Thyroid gland (tissue), 4 donors: ENCODE results near the gene TAS2R40. TPM values are rescaled to one million over a fixed set of nuclear protein-coding genes. Genes with fewer than 3 reads are reported as not detected.

ENCODE experiments used
- DNase-seq, 2 donors: peaks; one replicate each; pipeline ENCODE4 v3.0.0-alpha.2; 2019
- H3K27ac ChIP-seq, 3 donors: fragments of 200-600 bp; sonication (generic); 1 replicate in 2 of 3; 2 replicates in 1 of 3; pipeline ENCODE4 v1.5.1; 2016 to 2019; ENCODE audit warnings: mild to moderate bottlenecking in 1 of 3, moderate library complexity in 1 of 3
- H3K27me3 ChIP-seq: fragments of 200-600 bp; sonication (generic); one replicate; pipeline ENCODE4 v1.5.1; 2019
- H3K36me3 ChIP-seq, 2 donors: fragments of 200-600 bp; sonication (generic); one replicate each; pipeline ENCODE4 v1.5.1; 2016 to 2019
- H3K4me1 ChIP-seq, 2 donors: fragments of 200-600 bp; sonication (generic); one replicate each; pipeline ENCODE4 v1.5.1; 2017 to 2019
- H3K4me3 ChIP-seq, 3 donors: fragments of 200-600 bp; sonication (generic); replicated peaks in 1 of 3; 1 replicate in 2 of 3; 2 replicates in 1 of 3; pipeline ENCODE4 v1.5.1; 2016; ENCODE audit warnings: mild to moderate bottlenecking in 1 of 3
- H3K9me3 ChIP-seq: fragments of 200-600 bp; sonication (generic); one replicate; pipeline ENCODE4 v1.5.1; 2017
- POLR2A ChIP-seq, 2 donors: fragments of 450-650 bp; IDR thresholded peaks; one replicate each; pipeline ENCODE4 v1.6.1; 2017; ENCODE audit warnings: antibody characterized with exemption in 2 of 2, mild to moderate bottlenecking in 2 of 2, moderate library complexity in 1 of 2
- WGBS, 2 donors: methylation state at CpG; one replicate each; pipeline ENCODE4 v1.1.5; 2017; 5-methylcytosine and 5-hydroxymethylcytosine counted together
- intact Hi-C: fragments of 100-400 bp; cut with DNase I; formaldehyde crosslinking; loops from one replicate; pipeline ENCODE4 v1.15.1; 2023
- total RNA-seq, 4 donors: library from RNA; depleted of rRNA; stranded (reverse); fragments of >200 nt; gene quantifications; one replicate each; pipeline ENCODE4 v1.2.3, GENCODE V29; 2016
- TF ChIP-seq, protein P1 (sequence below), 6 experiments: fragments of 200-600 bp in 3 of 6; fragments of 450-650 bp in 3 of 6; sonication (generic) in 3 of 6; IDR thresholded peaks; one replicate each; pipeline ENCODE4 v1.5.1; 2016 to 2019; ENCODE audit warnings: antibody characterized with exemption in 6 of 6, mild to moderate bottlenecking in 2 of 6, inconsistent platforms in 1 of 6, moderate library complexity in 1 of 6

Gene TAS2R40
- total RNA-seq, 4 donors from 2014 or later, result not detected

GRCh38 chr7:143237366-143237765 is 15.5 kb downstream of the TAS2R40 start:
- Histone ChIP-seq H3K4me3 (no peak overlapping the region), H3K9me3 (no peaks in the 10 kb centered on the region), H3K27ac (no peak overlapping the region), H3K4me1 (peaks cover 0 to 3% of the 10 kb centered on the region in 2 donors), H3K27me3 (no peaks in the 10 kb centered on the region), H3K36me3 (no peaks in the 10 kb centered on the region)
- DNase-seq, result no peak
- intact Hi-C loops, result no loop called here
- no peak for TF ChIP-seq POLR2A (IDR thresholded peaks at IDR 0.05)
- TF ChIP-seq, protein P1, sequence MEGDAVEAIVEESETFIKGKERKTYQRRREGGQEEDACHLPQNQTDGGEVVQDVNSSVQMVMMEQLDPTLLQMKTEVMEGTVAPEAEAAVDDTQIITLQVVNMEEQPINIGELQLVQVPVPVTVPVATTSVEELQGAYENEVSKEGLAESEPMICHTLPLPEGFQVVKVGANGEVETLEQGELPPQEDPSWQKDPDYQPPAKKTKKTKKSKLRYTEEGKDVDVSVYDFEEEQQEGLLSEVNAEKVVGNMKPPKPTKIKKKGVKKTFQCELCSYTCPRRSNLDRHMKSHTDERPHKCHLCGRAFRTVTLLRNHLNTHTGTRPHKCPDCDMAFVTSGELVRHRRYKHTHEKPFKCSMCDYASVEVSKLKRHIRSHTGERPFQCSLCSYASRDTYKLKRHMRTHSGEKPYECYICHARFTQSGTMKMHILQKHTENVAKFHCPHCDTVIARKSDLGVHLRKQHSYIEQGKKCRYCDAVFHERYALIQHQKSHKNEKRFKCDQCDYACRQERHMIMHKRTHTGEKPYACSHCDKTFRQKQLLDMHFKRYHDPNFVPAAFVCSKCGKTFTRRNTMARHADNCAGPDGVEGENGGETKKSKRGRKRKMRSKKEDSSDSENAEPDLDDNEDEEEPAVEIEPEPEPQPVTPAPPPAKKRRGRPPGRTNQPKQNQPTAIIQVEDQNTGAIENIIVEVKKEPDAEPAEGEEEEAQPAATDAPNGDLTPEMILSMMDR (IDR thresholded peaks at IDR 0.05), result no peak

DNA sequence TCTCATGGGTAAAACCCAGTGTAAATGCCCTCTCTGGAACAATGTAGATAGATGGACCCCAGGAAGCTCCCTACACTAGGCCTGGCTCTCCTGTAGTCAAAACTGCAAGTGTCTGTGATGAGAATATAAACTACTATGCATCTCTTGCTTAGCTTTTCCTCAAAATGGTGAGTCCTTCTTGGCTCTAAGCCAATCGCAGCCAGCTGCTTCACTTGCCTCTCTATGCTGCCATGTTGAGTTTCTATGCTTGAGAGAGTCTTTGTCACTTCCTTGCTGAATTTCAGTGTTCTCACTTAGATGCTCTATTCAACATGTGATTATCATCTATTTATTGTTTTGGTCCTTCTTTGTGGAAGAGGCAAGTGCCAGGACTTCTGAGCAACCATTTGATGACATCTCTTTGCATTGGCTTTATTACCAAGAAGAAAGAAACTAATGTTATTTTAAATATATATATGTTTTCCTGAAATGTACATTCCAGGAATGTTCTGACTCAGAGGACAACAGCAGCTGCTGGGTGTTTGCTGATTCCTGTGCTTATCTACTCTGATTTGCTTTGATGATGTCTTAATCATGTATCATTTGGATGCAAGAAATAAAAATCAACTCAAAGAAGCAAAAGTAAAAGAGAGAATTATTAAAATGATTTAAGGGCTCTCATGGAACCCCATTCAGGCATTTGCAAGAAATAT is 16.6 kb downstream of the TAS2R40 start:
- WGBS, 2 donors, result 88 to 94% methylated on average over 1 of the region's 1 CpG
- Histone ChIP-seq H3K36me3 (no peaks in the 10 kb centered on the region), H3K9me3 (no peaks in the 10 kb centered on the region), H3K4me1 (peaks cover 0 to 3% of the 10 kb centered on the region in 2 donors), H3K27me3 (no peaks in the 10 kb centered on the region), H3K4me3 (no peak overlapping the region), H3K27ac (no peak overlapping the region)
- no peak for DNase-seq
- TF ChIP-seq, protein P1 (IDR thresholded peaks at IDR 0.05), result no peak
- TF ChIP-seq POLR2A (IDR thresholded peaks at IDR 0.05), result no peak
- intact Hi-C loops, result no loop called here

DNA sequence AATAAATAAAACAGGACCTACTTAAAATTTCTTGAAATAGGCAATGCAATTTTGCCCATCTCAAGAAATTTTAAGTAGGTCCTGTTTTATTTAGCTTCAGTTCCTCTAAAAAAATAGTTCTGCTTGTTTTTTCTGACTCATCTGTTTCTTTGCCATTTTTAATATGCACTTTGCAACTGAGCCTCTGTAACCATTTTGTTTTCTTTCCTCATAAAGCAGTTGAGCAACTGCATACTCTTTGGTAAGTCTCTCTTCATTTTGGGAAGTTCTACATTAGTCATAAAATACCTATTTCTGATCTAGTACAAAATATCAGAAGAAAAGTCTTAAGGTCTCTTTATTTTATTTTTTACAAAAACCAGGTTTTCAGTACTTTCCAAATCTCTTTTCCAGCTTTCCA is 18.0 kb downstream of the TAS2R40 start:
- Histone ChIP-seq H3K4me3 (no peak overlapping the region), H3K9me3 (no peaks in the 10 kb centered on the region), H3K36me3 (no peaks in the 10 kb centered on the region), H3K4me1 (peaks cover 0 to 3% of the 10 kb centered on the region in 2 donors), H3K27me3 (no peaks in the 10 kb centered on the region), H3K27ac (no peak overlapping the region)
- intact Hi-C loops, result loop anchor here (5.0 kb wide), 3 partner anchors 52 to 177 kb away; no protein-coding TSS in a partner anchor
- TF ChIP-seq POLR2A (IDR thresholded peaks at IDR 0.05), result no peak
- TF ChIP-seq, protein P1 (IDR thresholded peaks at IDR 0.05), result no peak
- no peak for DNase-seq

DNA sequence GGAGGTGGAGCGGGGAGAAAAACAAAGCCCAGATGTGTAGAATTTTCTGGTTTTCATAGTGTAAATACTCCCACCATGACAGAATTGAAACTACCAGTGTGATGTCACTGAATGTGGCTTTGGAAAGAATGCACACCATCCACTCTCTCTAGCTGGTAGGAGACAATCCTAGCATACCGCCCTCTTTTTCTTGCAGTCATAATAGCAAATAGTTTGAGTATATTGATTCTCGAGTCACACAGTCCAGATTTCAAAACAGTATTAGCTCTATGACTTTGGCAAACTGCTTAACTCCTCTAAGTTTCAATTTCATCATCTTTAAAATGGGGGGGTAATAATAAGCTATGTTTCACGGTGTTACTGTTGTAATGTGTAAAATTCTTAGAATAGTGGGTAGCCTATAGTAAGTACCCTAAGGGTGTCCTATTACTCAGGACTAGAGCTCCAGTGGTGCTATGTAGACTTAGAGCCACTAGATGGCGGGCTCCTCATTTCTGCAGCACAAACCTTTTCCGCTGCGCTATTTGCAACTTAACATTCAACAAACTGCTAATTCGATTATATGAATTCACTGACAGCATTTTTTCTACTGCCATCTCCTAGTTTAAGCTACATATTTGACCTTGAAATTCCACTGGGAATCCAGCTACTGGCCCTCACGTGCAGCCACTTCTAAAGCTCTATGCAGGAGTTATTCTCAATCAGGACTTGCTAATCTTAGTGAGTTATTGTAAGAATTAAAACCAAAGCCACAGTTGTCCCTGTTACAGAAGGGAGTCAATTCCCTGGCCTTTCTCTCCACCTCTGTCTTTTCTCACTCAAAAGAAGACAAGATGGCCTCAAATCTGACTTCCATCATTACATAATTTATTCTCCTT is 18.7 kb downstream of the TAS2R40 start:
- Histone ChIP-seq H3K36me3 (no peaks in the 10 kb centered on the region), H3K27ac (no peak overlapping the region), H3K27me3 (no peaks in the 10 kb centered on the region), H3K9me3 (no peaks in the 10 kb centered on the region), H3K4me3 (no peak overlapping the region), H3K4me1 (peaks cover 0 to 3% of the 10 kb centered on the region in 2 donors)
- intact Hi-C loops, result loop anchor here (5.0 kb wide), 3 partner anchors 52 to 177 kb away; no protein-coding TSS in a partner anchor
- TF ChIP-seq, protein P1 (IDR thresholded peaks at IDR 0.05), result peak; percentile 78 to 90 (median 87)
- TF ChIP-seq POLR2A (IDR thresholded peaks at IDR 0.05), result no peak
- 18 to 20% methylated on average over 9 of the region's 9 CpGs for WGBS, 2 donors
- peak; percentile 69 to 74 for DNase-seq

GRCh38 chr7:143242306-143242705 is 20.5 kb downstream of the TAS2R40 start:
- Histone ChIP-seq H3K4me1 (peaks cover 0 to 3% of the 10 kb centered on the region in 2 donors), H3K4me3 (no peak overlapping the region), H3K27ac (no peak overlapping the region), H3K9me3 (no peaks in the 10 kb centered on the region), H3K36me3 (no peaks in the 10 kb centered on the region), H3K27me3 (no peaks in the 10 kb centered on the region)
- no peak for DNase-seq
- TF ChIP-seq, protein P1 (IDR thresholded peaks at IDR 0.05), result no peak
- TF ChIP-seq POLR2A (IDR thresholded peaks at IDR 0.05), result no peak
- intact Hi-C loops, result loop anchor here (5.0 kb wide), 3 partner anchors 50 to 175 kb away; no protein-coding TSS in a partner anchor
- WGBS, 2 donors, result 87 to 90% methylated on average over 11 of the region's 11 CpGs
